Islet of Langerhans (tissue), 1 donor: ENCODE data around the gene STON2.
A peak's percentile ranks its signal among the peaks of the same experiment; 100 is the strongest.

Experiments
- FAIRE-seq: peaks from one replicate; lab custom pipeline; 2011; peaks lifted over from hg19 to GRCh38; lab: Jason Lieb, UNC

STON2 gene

DNA sequence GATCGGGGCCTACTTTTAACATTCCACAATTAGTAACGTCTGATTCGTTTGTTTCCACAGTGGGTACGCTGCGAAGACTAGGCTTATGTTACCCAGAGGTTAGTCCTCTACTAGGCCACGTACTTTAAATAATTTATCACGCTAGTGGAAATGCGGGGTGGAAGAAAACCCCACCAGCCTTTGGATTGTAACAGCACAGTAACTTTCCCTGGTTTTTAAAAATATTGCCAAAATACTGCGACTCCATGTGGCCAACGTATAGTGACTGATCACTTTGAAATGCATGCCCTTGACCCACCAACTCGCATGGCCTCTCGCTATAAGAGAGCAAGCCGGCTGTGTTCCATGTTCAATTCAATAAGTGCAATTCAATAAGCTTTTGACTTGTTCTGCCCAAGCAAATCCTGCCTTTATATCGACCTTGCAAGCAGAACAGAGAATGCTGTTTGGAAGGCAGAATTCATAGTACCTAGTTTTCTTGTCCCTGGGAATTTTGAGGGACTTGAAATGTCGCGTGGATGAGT, 178.5 kb downstream of the STON2 start:
- no peak for FAIRE-seq

DNA sequence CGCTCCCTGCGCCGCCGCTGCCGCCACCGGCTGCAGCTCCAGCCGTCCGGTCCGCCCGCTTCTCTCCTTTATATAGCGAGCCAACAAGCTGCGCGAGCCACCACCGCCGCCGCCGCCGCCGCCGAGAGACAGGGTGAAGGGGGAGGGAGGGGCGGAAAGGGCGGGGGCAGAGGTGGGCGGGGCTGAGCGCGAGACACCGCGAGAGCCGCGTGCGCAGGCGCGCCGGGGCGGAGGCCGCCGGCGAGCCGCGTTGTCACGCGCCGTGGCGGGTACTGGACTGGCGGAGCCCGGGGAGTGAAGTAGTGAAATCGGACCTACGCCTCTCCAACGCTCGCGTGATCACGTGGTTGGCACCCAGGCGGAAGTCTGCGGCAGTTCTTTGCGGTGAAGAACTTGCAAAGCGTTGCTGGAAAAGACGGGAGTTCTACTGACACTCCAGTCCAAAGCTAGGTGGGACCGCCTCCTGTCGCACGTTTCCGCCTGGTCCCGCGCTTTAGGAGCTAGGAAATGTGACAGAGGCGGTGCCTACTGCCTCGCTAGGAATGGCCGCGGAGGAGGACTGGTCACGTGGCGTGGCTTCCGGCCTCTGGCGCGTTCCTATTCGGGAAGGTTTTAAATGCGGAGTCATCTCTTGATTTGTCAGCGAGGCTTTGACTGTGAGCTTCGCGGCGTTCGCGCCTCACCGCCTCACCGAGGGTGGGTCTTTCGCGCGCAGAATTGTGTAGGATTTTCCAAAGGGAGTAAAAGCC, 179.1 kb downstream of the STON2 start, which contains the start of gene GTF2A1:
Gene GTF2A1, minus strand, starts transcription at position 130 of the 749 bp plus-strand sequence. CDS start 441 bp downstream, outside the sequence.
- peak; percentile 13 for FAIRE-seq

DNA sequence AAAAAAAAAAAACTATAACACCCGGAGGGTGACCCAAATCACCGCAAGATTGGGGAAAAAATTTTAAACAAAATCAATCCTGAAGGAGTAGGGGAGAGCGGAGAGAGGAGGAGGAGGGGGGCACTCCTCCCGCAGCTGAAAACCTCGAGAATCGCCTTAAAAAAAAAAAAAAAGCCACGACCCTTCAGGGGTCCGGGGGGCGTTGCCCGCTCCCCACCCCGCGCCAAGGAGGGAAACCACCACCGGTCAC, 179.6 kb downstream of the STON2 start:
- FAIRE-seq, result no peak

DNA sequence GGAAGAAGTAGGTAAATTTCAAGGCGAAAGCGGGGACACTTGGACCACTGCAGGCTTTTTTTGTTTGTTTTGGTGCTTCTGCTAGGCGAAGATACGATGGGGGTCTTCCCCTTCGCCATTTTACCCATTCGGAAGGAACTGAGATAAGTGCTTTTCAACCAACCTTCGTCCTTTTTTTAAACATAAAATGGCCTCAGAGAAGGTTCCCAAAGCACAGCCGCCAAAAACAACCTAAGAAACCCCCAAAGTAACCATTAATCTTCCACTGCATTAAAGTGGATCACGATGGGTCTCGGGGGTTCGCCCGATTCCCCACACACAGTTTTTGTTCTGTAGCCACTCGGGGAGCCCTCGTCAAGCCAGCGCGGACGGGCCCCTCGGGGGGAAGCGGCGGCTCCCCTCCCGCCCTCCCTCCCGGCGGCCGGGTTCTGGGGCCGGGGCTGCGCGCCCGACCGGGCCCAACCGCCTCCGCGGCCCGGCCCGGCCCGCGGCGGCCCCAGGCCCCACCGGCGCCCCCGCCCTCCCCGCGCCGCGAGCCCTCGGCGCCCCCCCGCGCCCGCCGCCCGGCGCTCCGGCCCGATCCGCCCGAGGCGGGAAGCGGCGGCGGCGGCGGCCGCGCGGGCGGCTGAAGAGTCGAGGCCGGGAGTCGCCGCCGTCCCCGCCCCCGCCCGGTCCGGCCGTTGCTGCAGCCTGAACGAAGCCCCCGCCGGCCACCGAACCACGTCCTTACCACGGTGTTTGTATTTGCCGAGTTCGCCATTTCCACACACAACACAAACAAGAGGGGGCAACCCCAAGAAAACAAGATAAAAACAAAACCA, 180.2 kb downstream of the STON2 start:
- no peak for FAIRE-seq

DNA sequence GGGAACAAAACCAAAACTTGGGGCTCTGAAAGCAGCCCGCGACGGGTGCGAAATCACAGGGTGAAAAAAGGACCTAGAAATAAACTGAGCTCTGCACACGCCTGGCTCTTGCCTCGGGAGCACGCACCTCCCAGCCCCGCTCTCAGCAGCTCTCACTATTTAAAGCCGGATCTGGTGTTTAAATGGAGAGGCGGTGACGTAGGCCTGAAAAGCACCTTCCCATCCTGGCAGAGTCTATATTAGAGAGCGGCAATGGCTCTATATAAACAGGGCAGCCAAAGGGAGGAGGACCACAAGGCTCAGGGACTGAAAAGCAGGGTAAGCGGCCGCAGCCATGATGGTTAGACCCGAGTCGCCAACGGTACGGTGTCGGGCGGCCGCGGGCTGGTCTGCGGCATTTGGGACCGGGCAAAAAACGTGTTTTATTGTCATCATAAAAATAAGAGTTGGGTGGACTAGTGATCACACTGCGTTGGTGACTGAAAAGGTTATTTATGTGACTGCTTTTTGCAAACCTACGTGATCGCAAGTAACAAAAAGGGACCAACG, 180.8 kb downstream of the STON2 start:
- FAIRE-seq, result no peak

DNA sequence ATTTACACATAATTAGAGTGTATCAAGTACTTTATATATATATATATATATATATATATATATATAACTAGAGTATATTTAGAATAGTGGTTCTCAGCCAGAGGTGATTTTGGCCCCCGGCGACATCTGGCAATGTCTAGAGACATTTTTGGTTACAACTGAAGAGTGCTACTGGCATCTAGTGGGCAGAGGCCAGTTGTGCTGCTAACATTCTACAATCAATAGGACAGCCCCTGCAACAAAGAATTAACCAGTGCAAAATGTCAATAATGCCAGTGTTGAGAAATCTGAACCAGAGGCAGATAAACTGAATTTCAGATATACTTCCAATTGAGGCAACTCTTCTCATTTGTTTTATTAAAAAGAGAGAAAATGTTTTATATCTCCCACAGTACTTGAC, 188.3 kb downstream of the STON2 start:
- no peak for FAIRE-seq
